GM23248 (cell line): ENCODE data around the gene ALOX5.

Source experiments
- EZH2 ChIP-seq: fragments of 200-600 bp; sonication (generic); IDR thresholded peaks from 2 replicates; pipeline ENCODE4 v1.6.1; 2018; ENCODE audit warnings: antibody characterized with exemption, mild to moderate bottlenecking; ENCODE audit not compliant: insufficient read depth, poor library complexity, severe bottlenecking
- EZH2phosphoT487 ChIP-seq: fragments of 200-600 bp; sonication (generic); IDR thresholded peaks from 2 replicates; pipeline ENCODE4 v1.6.1; 2018; ENCODE audit warnings: antibody characterized with exemption, moderate library complexity, mild to moderate bottlenecking, low read depth; ENCODE audit not compliant: insufficient read depth

- TF ChIP-seq EZH2phosphoT487 (no peak), EZH2 (no peak)
These were observed 64.6 kb downstream of the ALOX5 start for GRCh38 chr10:45438466-45439090.
